Measurements from ENCODE around the gene CLCF1.

- TF ChIP-seq CTCF (IDR thresholded peaks at IDR 0.05) = no peak
- TF ChIP-seq EP300 (IDR thresholded peaks at IDR 0.05) = no peak
These were observed 25.5 kb upstream of the CLCF1 start for GRCh38 chr11:67398661-67399563.

Data from stomach (tissue), 4 donors.